GM19468 (cell line): ENCODE data around the gene INSC.
A peak's percentile ranks its signal among the peaks of the same experiment; 100 is the strongest.

Experiments used
- ATAC-seq: cut with Tn5 transposase; IDR thresholded peaks from one replicate; pipeline ENCODE4 v1.9.1; 2021; ENCODE audit warnings: mild to moderate bottlenecking, moderate library complexity, moderate number of reproducible peaks; ENCODE audit not compliant: unreplicated experiment; ENCODE audit errors: extremely low read depth

The INSC gene

DNA sequence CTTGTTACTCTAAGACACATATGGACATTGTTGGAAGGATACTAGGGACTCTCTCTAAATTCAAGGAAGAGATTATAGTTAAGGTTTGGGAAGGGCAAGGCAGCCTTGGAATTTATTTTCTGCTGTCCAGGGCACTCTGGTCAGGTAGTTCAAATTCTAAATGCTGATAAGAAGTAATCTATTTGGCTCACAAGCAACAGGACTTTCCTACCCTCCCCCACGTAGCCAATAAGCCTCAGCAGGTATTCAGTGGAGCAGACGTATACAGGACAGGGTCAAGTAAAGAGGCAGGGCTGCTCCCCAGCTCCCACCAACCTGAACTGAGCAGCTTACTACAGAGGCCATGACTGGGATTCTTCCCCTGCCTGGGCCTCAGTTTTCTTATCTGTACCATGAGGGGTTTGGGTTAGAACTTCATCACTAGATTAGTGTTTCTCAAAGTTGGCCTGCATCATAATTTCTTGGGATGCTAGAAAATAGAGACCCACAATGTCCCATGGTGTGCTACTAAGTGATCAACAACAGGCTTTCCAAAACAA, 6.1 kb upstream of the INSC start:
- no peak for ATAC-seq

DNA sequence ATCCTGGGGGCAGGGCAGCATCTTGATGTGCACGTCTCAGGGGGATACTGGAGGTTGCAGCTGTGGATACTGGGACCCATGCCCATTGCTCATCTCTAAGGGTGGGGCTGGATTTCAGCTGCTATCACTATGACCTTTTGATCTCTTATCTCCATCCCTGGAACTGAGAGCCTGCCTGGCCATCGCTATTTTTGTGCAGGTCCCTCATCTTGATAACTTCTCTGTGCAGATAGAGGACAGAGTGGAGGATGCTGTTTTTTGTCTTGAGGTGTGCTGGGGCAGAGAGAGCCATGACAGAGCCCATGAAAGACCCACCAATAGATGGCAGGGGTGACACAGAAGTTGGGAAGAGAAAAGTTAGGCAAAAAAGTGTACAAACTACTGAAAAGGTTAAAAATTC, 5.1 kb upstream of the INSC start:
- no peak for ATAC-seq

DNA sequence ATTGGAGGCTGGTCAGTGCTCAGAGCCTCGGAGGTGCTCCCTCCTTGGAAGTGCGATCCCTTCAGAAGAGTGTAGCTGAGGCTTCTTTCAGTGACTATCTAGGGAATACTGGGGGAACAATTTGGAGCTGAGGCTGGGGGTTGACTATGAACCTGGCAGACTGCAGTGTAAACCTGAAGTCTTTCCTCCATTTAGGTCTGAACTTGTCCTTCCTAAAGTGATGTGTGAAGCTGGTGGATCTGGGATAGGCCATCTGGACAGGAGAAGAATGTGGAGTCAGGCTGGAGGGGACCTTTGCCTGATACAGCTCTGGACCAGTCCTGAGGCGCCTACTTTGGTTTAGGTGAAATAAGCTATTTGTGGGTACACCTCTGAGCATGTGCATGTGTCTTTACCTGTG, 3.5 kb upstream of the INSC start:
- ATAC-seq, result no peak

DNA sequence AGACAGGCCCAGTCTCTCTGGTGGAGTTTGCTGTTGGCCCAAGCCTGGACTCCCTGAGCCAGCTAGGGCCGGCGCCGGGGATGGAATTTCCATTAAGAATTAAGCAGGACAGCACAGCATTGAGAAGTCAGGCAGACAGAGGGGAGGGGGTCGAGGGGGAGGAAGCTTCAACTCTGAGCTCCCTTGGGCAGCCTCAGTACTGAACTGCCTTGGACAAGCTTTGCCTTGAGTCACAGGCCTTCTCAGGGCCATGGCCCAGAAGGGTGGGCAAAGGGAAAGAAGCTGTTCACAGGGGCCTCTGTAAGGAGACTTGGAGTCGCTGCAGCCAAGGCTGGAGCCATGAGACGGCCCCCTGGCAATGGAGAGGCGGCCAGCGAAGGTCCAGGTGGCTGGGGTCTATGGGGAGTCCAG, 2.6 kb upstream of the INSC start:
- ATAC-seq, result no peak

DNA sequence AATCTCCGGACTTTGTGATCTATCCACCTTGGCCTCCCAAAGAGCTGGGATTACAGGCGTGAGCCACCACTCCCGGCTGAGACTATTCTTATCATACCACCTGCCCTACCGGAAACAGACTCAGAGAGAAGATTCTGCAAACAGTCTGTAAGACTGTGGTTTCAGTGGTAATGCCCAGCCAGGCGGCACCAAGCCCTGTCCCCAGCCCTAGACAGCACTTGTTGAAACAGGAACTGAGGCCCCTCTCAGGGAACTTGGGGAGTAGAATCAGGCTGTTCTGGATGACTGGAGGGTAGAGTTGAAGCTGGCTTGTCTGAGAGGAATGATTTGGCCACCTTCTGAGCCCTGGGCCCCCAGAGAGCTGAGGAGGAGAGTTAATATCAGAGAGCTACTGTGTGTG, 1.3 kb upstream of the INSC start:
- ATAC-seq, result peak; percentile 96

DNA sequence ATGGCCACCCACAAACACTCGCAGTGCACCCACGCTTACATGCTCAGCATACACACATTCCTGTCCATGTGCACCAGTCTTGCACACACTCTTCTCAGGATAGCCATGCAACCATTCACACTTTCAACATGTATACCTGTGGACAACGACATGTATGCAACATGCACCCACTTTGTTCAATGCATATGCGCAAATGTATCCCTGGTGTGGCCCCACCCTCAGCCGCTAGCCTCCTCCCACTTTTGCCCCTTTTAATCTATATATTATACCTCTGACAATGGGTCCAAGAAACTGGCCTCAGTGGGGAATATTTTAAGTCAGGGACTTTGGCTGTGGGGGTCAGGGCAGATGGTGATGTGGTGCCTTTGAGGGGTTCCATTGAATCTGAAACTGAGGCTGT, 963 bp downstream of the INSC start:
- no peak for ATAC-seq

DNA sequence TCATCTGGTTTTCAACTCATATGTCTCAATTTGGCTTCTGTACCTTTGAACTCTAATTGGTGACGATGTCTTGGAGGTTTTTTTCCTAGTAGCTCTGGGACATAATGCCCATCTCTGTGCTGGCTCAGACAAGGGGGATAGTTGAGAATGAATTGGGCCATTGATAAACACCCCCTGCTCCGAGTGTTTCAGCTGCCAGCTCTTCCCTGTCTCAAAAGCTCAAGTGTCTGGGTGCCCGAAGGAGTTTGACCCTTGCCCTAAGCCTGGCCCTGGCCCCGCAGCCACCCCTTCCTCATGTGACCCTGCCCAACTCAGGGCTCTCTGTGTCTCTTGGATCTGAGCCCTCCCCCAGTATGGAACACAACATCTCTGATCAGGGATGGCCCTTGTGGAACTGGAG, 3.0 kb downstream of the INSC start:
- ATAC-seq, result no peak

DNA sequence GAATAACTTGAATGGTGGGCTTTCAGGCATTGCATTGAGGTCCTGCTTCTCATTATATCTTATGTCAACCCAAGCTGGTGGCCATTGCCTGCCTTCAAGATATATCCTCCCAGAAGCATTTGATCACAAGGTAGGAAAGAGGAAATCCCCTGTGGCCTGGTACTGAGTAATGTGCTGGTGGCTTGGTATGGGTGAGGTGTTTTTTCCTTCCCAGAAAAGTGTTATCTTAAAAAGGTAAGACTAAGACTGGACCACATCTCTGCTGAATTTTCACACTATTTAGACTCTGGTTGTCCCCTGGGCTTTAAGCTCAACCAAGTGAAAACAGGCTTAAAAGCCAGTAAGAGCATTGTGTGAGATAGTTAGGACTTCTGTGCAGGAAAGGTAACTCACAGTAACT, 3.7 kb downstream of the INSC start:
- ATAC-seq, result no peak

DNA sequence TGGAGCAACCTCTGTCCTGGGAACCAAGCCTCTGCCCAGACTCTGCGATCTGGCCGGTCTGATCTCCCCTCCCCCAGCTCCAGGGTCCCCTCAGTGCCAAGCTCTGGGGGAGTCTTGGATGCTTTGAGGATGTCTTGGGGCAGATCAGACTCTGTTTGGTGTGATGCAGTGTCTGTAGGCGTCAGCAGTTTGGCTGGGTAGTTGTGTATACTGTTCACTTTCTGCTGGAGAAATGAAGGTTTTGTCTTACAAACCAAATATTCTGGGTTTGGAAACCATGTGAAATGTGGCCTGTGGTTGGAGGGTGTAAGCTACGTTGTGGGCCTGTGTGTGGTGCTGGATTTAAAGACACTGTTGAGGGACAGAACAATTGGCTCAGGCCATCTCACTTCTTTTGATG, 4.6 kb downstream of the INSC start:
- ATAC-seq, result no peak

DNA sequence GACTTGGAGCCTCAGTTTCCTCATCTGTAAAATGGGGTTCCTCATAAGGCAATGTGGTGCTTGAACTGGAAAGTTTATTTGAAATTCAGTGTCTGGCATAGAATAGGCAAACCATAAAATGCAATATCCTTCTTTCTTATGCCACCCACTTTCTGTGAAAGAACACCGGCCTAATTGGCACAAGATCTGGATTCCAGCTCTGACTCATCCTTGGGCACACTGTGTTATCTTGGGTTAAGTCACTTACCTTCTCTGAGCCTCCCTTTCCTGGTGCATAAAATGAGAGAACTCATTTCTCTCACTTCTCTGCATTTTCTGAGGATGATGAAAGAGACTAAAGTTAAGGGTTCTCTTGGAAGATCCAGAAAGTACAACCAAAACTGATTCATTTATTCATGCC, 5.1 kb downstream of the INSC start:
- ATAC-seq, result no peak

DNA sequence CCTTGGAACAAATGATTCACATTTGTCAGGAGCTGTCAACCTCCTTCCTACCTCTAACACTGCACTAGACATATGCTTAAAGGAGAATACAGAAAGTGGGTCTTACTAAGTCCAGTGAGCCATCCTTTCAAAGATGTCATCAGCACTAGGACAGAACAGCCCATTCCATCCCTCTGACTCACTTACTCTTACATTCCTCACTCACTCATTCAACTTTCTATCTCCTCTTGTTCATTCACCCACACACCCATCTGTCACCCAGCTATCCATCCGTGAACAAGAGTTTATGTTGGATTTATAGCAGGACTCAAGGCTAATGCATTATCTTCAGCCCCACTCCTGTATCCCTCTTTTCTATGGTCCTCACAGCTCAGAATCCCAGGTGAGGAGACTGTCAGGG, 9.1 kb downstream of the INSC start:
- no peak for ATAC-seq

DNA sequence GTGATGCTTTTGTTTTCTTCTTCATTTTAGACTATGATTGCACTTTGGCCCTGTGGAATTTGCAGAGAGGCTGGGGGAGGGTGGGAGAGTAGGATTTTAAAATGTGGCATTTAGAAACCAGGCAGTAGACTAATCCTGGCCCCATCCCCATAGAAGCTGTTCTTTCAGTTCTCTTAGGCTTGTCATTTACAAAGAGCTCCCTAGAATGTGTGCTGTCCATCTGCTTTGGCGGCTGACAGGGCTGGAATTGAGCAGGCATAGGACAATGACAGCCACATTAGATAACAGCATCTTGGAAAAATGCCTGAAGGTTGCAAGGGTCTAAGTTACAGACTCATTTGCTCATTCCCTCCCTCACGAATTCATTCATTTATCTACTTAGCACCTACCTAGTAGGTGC, 9.8 kb downstream of the INSC start:
- ATAC-seq, result no peak

DNA sequence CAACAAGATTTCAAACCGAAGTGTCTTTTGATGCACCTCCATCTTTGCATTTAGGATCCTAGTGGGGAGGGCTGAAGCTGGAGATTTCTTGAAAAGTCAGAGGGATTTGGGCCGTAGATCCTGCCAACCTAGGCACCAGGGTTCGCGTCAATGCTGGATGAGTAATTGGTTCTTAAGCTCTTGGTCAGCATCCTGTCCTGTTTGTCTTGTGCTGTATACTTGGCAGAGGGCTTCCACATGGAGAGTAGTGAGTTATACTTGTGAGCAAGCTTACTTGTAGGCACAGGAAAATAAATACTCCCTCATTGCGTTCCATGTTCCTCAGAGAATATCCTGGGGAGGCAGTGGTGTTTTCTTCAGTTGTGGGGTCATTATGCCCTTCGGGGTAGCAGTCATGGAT, 12.6 kb downstream of the INSC start:
- no peak for ATAC-seq

DNA sequence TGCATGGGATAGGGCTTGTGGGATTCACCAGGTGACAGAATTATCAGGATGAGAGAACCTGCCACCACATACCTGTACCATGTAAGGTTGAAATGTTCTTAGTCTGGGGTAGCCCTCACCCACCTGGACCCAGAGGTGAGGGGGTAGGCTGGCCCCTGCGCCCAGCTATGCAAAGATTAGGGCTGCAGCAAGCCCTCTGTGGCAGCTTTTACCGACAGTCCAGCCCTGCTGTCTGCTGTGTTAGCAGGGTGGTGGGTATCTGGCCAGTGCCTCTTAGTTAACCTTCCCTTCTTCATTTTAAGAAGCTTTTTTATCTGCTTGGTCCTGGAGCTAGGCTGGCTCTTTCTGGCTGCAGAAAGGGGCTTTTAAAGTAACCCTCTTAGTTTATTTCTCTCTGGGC, 13.9 kb downstream of the INSC start:
- ATAC-seq, result no peak

DNA sequence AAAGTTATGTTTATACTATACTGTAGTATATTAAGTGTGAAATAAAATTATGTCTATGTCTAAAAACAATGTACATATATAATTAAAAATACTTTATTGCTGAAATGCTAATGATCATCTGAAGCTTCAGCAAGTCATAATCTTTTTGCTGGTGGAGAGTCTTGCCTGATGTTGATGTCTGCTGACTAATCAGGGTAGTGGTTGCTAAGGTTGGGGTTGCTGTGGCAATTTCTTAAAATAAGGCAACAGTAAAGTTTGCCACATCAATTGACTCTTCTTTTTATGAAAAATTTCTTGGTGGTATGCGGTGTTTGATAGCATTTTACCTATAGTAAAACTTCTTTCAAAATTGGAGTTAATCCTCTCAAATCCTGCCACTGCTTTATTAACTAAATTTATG, 21.4 kb downstream of the INSC start:
- no peak for ATAC-seq

DNA sequence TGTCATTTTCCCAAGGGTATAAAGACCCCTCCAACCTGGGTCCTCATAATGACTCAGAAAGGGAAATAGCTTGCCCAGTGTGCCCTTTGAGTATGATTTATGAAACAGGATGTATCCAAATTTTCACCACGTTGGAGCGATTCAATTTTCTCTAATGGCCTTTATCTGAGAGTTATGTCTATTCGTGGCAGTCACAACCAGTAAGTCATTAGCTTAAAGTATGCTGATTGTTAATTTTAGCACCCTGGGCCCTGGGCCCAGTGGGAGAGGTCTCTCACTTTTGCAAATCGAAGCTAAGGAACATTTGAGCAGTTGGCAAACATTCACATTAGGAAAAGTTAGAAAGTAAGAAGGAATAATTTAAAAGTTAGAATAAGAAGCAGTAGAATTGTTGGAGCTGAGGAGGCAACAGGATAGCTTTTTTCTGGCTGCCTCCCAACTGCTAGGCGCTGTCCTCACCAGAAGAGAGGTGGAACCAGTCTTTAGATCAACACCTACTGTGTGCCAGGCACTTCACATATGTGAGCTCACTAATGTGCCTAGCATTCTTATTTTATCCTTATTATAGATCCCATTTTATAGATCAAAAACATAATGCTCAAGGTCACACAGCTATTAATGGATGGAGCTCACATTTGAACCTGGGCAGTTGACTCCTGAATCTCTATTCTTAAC, 24.5 kb downstream of the INSC start:
- ATAC-seq, result no peak

DNA sequence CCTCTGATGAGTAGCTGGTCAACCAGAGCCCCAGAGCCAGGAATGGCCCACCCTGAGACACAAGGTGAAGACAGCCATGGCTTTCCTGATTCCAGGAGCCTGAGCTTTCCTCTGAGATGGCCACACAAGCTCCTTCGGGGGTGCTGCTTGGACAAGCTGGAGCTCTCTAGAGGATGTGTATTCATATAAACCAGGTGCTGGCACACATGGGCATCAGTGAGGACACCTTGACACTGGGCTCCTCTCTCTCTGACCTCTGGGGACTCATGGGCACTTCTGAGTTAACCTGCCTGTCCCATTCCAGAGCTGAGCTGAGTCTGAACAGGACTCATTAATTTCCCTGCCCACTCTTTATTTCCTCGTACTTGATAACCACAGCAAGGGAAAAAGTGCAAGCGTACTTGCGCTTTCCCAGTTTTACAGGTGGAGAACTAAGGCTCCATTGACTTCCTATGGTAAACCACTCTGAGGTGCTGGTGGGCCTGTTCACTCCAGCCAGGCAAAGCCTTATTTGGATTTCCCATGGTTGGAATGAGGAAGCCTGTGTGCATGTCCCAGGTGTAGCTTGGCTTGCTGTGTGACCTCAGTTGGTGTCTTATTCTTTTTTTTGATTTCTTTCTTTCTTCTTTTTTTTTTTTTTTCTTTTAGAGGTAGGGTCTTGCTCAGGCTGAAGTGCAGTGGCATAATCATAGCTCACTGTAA, 25.4 kb downstream of the INSC start:
- ATAC-seq, result no peak

DNA sequence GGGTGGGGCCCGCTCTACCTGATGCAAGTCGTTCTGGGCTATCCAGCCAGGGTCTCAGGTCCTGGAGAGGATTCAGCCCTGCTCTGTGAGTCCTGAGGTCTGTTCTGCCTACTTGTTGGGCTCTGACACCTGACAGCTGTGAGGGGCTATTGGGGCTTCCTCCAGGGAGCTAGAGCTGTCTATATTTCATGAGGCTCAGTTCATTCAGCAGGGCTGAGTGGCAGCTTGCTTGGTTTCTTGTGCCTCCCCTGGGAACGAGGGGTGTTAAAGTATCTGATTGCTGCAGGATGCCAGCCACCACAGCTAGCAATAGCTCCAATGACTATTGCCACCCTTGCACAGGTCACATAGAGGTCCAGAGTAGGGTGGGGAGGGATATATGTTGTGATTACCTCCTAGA, 26.7 kb downstream of the INSC start:
- ATAC-seq, result no peak

DNA sequence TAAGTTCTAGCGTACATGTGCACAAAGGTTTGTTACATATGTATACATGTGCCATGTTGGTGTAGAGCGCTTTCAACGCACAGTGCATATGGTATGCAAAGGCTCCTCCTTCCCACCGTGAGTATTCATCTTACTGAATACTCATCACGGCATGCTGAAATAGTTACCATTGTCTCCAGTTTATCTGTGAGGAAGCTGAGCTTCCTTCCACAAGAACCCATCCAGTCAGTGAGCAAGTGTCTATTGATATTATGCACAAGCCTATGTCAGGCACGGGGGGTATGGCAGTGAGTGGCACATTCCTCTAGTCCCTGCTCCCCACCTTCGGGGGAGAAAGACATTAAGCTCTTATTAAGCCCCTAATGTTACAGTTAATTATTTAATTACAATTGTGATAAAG, 28.1 kb downstream of the INSC start:
- ATAC-seq, result no peak

DNA sequence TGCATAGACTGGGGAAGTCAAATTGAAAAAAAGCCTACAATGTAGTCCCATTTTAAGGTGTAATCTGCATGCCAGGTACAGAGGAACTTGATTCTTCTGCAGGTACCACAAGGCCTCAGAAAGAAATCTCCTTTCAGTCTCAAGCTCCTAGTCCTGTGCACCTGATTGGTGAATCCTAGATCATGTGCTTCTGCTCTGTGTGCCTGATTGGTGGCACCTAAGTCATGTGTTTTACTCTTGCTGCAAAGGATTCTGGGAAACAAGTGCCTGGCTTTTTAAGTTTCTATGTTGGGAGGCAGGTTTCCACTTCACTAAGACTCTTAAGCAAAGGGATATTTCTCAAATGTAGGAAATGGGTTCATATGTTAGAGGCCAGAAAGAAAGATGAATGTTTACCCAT, 29.1 kb downstream of the INSC start:
- no peak for ATAC-seq

DNA sequence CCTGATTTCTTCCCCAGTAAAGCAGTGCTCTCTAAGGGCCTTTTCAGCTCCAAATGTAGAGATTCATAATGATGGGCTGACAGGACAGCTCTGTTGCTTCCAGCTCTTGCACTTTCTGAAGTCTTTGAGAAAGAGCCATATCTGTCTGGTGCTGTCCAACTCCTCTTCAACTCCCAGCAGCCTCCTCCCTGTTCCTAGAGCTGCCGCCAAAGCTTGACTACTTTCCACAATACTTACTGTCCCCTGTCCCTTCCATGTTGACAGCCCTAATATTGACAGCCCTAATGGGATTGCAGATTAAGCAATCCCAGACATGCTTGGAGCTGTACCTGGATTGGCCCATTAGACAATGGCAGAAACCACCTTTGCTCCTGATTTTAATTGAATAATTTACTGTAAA, 29.6 kb downstream of the INSC start:
- no peak for ATAC-seq

DNA sequence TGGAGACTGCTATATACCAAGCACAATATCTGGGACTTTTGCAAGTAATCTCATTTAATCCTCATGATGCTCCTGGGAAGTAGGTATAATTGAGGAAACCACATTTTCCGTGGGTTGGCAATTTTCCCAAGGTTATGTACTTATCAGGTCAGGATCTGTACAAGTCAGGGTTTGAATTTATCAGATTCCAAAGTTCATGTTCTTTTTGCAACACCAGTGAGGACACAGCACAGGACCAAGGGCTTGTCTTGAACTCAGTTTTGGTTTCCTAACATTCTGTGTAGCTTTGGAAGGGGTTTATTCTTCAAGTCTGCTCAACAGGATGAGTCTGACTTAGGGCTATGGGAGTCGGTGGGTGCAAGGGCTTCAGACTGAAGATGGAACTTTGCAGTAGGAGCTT, 30.4 kb downstream of the INSC start:
- no peak for ATAC-seq
